ENCODE data around the gene SSH2. TPM values are rescaled to one million over a fixed set of nuclear protein-coding genes. Genes with fewer than 3 reads are reported as not detected.

SSH2 gene
- total RNA-seq, 2 donors from 2014 or later, result 43.6 to 62.2 TPM

DNA sequence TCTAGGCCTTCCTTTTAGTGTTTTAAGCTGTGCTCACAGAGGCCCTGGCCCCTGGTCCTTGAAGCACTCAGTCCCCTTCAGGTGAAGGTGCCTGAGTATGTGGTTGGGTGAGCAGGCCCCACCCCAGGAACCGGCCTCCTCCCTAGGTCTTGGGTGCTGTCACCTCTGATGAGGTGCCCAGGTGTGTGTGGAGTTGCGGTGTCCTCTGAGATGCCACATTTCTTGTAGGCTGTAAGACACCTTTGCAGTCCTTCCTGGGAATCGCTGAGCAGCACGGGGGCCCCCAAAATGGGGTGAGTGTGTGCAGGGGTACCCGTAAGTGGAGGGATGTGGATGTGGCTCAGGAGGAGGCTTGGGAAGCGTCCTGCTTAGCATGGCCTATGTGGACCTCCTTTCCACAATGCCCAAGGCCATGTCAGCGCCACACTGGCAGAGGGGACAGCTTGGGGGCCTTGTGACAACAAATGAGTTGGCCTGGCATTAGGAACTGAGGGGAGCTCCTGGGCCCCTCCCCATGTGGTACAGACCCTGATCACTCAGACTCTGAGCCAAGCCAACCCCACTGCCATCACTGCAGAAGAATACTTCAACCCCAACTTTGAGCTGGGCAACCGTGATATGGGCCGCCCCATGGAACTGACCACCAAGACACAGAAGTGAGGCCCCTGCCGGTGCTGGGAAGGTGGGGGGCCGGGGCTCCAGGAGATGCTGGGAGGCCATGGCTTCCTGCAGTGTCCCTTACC, 318.5 kb downstream of the SSH2 start:
- DNase-seq (ENCODE audit: low spot score in 2 of 2) (no peak), ATAC-seq (no peak)
- H3K27ac Mint-ChIP-seq, result no peak overlapping the region
- no peaks in the 10 kb centered on the region for H3K36me3 Mint-ChIP-seq
- no peaks in the 10 kb centered on the region for H3K9me3 Mint-ChIP-seq

DNA sequence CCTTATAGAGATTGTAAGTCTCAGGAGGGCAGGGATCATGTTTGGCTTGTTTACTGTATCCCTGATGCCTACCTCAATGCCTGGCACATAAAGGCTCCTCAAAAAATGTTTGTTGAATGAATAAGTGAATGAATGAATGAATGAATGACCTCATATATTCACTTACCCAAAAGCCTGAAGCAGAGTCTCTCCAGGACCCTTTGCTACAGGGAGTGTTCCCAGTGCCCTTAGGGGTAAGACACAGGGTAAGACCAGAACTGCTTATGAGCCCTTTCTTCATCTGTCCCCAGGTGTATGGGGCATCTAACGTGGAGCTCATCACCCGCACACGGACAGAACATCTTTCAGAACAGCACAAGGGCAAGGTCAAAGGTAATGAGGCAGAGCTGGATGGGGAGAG, 319.6 kb downstream of the SSH2 start:
- DNase-seq (ENCODE audit: low spot score in 2 of 2), result no peak
- Mint-ChIP-seq H3K36me3 (no peaks in the 10 kb centered on the region), H3K27ac (no peak overlapping the region), H3K9me3 (no peaks in the 10 kb centered on the region)
- ATAC-seq, result no peak

DNA sequence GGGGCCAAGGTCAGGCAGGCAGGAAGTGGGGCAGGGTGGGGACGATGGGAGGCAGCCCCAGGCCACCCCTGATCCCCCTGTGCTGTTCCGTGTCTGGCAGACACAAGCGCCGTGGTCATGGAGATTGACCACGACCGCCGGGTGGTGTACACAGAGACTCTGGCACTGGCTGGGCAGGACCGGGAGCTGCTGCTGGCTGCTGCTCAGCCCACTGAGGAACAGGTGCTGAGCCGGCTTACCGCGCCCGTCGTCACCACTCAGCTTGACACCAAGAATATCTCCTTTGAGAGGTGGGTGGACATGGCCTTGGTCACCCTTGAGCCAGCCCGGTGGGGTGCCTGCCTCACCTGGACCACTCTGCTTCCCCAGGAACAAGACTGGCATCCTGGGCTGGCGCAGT, 321.0 kb downstream of the SSH2 start:
- H3K36me3 Mint-ChIP-seq, result no peaks in the 10 kb centered on the region
- ATAC-seq (no peak), DNase-seq (ENCODE audit: low spot score in 2 of 2) (no peak)
- no peaks in the 10 kb centered on the region for H3K9me3 Mint-ChIP-seq
- H3K27ac Mint-ChIP-seq, result no peak overlapping the region

DNA sequence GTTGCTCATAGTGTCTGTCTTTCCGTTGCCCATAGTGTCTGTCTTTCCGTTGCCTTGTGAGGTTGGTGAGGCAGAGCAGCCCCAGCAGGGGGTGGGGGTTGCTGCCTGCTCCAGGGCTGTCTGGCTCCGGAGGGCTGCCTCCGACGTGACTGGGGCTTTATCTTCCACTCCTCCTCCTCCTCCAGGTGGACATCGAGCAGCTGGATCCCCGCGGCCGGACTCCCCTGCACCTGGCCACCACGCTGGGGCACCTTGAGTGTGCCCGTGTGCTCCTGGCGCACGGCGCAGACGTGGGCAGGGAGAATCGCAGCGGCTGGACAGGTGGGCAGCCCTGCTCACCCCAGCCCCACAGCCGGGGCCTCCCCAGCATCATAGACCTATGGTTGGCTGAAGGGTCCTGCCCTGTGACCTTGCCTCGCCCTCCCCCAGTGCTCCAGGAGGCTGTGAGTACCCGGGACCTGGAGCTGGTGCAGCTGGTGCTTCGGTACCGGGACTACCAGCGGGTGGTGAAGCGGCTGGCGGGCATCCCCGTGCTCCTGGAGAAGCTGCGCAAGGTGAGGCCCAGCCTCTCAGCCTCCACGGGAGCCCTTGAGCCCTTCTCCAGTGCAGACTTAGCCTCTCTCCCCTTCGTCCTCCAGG, 322.4 kb downstream of the SSH2 start:
- no peaks in the 10 kb centered on the region for H3K36me3 Mint-ChIP-seq
- no peak overlapping the region for H3K27ac Mint-ChIP-seq
- ATAC-seq, result no peak

DNA sequence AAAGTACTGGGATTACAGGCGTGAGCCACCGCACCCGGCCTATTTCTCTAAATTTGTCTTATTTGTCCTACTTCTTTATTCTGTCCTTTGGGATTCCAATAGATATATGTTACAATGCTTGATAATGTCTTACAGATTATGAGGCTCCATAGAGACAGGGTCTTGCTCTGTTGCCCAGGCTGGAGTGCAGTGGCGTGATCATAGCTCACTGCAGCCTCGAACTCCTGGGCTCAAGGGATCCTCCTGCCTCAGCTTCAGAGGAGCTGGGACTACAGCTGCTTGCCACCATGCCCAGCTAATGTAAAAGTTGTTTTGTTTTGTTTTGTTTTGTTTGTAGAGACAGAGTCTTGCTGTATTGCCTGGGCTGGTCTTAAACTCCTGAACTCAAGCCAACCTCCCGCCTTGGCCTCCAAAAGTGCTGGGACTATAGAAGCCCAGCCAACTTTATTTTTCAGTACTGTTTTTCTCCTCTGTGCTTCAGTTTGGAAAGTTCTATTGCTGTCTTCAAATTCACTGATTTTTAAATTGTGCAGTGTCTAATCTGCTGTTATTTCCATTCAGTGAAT, 326.8 kb downstream of the SSH2 start:
- H3K27ac Mint-ChIP-seq, result no peak overlapping the region

More for the DNA sequence above, 322.4 kb downstream of the SSH2 start:
- no peaks in the 10 kb centered on the region for H3K9me3 Mint-ChIP-seq
- DNase-seq (ENCODE audit: low spot score in 2 of 2), result no peak

DNA sequence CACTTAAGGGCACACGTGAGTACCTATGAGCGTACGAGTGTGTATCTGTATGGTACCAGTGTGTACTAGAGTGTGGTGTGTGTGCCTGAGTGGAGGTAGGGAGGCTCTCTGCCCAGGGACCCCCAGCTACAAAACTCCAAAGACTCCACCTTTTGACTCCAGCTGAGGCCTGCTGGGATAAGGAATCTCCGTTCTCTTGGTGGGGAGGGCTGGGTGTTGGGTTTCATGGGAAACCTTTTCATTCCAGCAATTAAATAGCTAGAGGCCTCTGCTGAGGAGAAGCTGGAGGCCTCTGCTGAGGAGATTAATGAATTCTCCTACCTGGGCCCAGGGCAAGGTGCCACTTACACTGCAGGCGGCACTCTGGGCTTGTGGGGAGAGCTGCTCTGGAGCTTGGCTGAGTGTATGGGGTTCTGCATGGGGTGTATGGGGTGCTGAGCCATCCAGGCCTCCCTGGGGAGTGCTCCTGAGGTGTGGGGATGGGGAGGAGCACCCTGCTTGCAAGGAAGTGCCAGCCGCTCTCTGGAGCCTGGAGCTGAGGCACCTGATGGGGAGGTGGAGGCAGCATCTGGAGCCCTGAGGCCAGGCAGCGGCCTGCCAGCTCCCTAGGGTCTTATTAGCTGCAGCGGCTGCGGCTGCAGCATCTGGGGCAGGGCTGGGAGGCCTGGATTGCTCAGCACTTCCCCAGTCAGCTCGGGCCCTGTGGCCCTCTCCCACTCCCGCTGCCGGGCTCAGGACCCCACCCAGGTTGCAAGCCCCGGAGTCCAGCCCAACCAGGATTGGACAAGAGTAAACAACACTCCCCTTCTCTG, 332.5 kb downstream of the SSH2 start:
- Mint-ChIP-seq H3K27ac (no peak overlapping the region), H3K36me3 (no peaks in the 10 kb centered on the region), H3K9me3 (no peaks in the 10 kb centered on the region)
- DNase-seq (ENCODE audit: low spot score in 2 of 2) (no peak), ATAC-seq (no peak)

More for the DNA sequence above, 326.8 kb downstream of the SSH2 start:
- DNase-seq (ENCODE audit: low spot score in 2 of 2) (no peak), ATAC-seq (no peak)
- Mint-ChIP-seq H3K9me3 (no peaks in the 10 kb centered on the region), H3K36me3 (no peaks in the 10 kb centered on the region)

DNA sequence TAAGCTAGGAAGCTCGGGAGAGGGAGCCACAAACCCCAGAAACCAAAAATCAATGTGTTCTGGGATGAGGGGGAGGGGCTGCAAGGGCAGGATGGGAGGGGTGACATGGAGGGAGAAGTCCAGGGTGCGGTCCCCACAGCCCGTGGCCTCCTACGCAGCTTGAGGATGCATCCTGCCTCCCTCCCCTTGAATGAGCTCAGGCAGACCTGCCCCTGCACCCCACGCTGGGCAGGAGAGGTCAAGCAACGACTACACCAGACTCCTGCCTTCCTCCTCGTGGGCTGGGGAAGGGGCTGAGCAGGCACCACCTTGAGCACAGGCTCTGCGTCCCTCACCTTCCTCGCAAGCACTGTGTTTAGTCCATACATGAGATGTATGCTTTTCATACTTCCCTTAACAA, 333.2 kb downstream of the SSH2 start:
- ATAC-seq (no peak), DNase-seq (ENCODE audit: low spot score in 2 of 2) (no peak)
- Mint-ChIP-seq H3K9me3 (no peaks in the 10 kb centered on the region), H3K27ac (no peak overlapping the region), H3K36me3 (no peaks in the 10 kb centered on the region)

DNA sequence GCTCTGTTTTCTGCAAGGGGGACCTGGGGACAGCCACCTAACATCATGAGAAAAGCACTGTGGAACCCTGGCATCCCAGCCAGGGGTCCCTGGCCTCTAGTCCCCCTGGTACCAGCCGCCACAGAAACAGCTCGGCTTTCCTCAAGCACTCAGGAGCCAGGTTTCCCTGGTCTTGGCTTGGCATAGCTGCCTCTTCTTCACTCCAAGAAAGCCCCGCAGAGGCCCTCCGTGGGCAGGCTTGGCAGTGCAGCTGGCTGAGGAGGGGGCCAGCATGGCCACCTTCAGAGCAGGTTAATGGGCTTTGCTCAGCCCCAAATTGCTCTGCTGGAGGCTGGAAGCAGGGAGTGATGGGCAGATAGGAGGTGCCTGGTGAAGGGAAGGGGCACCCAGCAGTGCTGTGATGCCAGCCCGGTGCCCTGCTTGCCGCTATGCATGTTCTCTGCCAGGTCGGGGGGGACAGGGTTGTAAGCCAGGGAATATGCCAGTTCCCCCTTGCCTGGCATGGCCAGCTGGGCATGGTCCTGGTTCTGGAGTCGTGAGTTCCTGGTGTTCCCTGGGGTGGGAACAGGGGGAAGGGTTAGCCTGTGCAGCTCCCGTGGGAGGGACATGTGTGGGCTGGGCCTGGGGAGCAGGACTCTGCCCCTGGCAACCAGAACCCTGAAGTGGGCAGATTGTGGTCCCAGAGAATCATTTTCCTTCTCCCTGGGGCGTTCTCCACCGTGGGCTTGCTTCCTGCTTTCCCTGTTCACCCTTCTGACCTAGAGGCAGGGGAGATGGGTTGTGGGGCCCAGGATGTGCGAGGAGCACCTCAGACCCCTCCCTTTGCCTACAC, 333.9 kb downstream of the SSH2 start:
- DNase-seq (ENCODE audit: low spot score in 2 of 2) (no peak), ATAC-seq (no peak)
- H3K36me3 Mint-ChIP-seq, result no peaks in the 10 kb centered on the region
- no peaks in the 10 kb centered on the region for H3K9me3 Mint-ChIP-seq
- no peak overlapping the region for H3K27ac Mint-ChIP-seq

DNA sequence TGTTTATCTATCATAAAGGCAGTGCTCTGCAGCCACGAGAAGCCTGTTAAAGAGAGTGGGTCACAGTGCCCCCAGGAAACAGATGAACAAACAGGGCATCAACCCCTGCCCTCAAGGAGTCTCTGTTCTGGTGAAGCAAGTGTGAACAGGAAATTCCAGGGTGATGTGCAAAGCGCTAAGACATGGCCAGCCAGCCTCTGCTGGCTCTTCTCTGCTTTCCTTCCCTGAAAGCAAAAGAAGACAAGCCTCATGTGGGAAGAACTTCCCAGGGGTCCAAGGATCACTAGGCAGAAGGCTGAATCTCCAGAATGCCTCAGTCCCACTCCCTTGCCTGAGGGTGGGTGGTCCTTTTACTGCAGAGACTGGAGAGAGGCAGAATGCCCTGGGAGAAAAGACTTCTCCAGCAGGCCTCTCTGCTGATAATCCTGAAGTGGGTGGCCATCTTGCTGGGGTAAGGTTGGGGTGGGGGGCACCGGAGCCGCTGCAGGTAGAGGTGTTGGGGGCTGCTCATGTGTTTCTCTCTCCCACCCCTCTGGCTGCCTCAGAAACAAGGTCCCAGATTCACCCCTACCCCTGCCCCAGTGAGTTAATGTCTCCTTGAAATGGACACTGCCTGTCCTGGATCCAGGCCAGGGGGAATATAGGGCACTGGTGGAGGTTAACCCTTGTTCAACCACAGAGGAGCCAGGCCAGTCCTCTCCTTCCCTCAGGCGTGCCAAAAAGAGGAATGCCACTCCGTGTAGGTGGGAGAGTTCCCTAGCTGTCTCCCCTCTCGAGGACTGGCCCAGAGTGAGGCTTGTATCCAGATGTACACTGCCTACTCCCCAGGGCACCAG, 334.7 kb downstream of the SSH2 start:
- DNase-seq (ENCODE audit: low spot score in 2 of 2) (no peak), ATAC-seq (no peak)
- Mint-ChIP-seq H3K9me3 (no peaks in the 10 kb centered on the region), H3K36me3 (no peaks in the 10 kb centered on the region), H3K27ac (no peak overlapping the region)

DNA sequence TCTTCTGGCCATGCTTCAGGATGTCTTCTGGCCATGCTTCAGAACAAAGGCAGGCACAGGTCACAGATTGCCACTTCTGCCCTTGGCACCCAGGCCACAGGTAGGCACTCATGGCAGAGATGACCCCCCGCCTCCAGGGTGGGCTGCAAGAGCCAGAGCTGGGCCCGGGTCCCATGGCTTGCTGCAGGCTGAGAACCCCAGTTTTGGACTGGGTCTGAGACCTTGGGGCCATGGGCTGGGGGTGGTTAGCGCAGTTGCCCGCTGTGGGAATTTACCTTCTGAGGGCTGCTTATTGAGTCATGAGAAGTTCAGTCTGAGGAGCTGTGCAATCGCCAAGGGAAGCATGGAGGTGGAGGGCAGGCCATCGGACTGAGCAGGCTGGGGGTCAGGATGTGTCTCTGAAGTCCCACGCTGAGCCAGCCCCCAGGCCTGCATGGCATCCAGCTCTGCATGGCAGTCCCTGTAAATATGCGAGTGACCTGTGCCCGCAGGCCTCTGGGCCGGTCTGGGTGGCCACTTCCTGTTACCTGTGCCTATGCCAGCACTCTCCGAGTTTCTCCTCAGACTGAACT, 335.4 kb downstream of the SSH2 start:
- no peaks in the 10 kb centered on the region for H3K36me3 Mint-ChIP-seq
- ATAC-seq, result no peak
- H3K27ac Mint-ChIP-seq, result no peak overlapping the region
- DNase-seq (ENCODE audit: low spot score in 2 of 2), result no peak
- no peaks in the 10 kb centered on the region for H3K9me3 Mint-ChIP-seq

DNA sequence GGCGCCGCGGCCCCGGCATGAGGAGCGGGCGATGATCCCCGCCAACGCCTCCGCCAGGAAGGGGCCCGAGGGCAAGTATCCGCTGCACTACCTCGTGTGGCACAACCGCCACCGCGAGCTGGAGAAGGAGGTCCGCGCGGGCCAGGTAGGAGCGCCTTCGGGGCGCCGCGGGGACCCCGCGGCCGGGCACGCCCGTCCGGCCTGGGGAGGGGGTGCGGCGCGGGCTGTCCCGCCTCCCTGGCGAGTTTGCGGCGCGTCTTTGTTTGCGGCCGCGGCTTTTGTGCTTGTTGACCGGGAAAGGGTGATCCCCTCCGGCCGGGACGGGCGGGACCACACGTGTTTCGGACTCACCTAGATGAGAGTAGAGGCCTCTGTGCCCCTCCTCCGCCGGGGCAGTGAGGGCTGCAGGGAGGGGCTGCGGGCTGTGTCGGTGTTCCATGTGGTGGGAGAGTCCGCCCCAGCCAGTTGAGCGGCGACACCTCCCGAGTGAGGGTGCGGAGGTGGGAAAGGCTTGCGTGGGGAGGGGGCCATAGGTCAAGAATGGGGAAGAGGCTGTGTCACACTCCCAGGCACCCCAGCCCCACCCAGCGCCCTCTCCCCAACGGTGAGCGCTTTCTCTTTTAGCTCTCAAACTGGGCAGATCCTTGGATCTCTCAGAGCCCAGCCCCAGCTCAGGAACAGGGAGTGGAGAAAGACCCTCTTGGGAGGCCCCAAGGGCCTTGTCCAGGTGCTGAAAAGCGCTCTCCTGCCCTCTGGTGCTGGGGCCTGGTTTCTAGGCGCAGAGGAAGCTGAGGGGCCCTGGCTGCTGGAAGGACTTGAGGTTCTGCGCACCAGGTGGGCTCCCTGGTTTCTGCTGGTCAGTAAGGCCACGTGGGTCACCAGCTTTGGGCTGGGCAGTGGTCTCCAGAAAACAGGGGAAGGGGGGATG, 336.2 kb downstream of the SSH2 start:
- Mint-ChIP-seq H3K27ac (peak overlapping the region in 1 of 2 donors; percentile 29), H3K36me3 (no peaks in the 10 kb centered on the region), H3K9me3 (no peaks in the 10 kb centered on the region)
- ATAC-seq (peak in 1 of 2 donors; percentile 4), DNase-seq (ENCODE audit: low spot score in 2 of 2) (peak in 1 of 2 donors; percentile 45)

DNA sequence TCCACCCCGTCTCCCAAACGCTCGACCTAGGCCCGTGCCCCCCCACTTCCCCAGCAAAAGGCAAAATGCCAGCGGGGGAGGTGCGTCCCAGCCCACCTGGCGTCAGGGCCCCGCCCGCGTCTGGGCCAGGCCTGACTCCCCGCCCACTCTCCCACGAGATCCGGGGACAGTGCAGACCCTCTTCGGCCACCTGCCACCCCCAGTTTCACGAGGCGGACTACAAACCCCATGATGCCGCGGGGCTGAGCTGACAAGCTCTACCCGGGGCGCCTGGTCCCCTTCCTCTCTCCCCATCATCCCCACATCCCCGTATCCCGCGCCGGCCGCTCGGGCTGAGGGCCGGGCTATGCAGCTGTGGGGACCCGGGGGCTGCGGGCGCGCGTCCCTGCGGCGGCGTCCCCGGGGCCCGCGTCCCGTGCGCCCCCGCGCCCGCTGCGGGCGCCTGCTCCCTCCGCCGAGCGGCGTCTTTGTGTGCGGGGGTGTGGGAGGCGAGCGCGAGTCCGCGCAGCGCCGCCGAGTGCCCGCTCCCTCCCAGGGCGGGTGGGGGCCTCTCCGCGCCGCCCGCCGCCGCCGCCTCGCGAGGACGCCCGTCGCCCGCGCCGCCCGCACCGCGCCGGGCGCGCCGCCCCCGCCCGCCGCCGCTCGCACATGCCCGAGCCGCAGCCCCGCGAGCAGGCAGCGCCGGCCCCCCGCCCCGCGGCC, 337.0 kb downstream of the SSH2 start, which contains the start of gene ANKRD13B:
ANKRD13B (plus strand) TSS at position 283 of the 702 bp plus-strand sequence. CDS start 490 bp downstream, outside the sequence.
- no peaks in the 10 kb centered on the region for H3K9me3 Mint-ChIP-seq

DNA sequence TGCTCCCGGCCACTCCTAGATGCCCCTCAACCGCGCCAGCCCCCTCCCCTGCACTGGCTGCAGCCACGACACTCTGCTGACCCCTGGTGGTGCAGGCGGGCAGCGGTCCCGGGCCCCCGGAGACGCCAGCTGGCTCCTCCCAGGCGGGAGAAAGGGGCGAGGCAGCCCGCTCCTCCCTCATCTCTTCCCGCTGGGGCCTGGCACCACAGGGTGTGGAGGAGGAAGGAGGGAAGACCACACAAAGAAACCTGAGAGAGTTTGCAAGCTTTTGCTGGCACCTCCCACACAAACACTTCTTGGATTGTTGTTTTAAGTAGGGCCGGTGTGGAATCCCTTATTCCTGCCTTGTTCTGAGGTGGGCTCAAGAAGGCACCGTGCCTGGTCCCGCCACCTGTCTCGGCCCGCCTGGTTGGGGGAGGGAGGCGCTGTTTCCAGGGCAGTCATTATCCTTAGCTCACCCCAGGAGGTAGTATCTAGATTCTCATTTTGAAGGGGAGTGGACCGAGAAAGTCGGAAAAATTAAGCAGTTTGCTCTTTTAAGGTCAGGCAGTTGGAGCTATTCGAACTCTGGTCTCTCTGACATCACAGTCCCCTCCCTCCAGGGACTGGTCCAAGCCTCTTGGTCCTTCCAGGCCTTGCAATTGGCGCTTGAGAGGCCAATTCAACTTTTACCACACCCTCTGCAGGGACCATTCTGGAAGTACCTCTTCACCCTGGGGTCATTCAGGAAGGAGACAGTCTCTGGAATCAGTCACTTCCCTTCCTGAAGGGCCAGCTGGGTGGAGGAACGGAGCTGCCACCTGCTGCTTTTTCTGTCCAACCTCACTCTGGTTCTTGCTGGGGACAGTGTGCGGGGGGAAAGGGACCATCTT, 338.1 kb downstream of the SSH2 start:
- H3K9me3 Mint-ChIP-seq, result no peaks in the 10 kb centered on the region
- peak overlapping the region in 1 of 2 donors; percentile 44 for H3K27ac Mint-ChIP-seq
- ATAC-seq (peak; percentile 44 to 60), DNase-seq (ENCODE audit: low spot score in 2 of 2) (peak; percentile 82 to 94)
- peaks cover 7 to 10% of the 10 kb centered on the region in 2 donors for H3K36me3 Mint-ChIP-seq

More for the DNA sequence above, 337.0 kb downstream of the SSH2 start, which contains the start of gene ANKRD13B:
- Mint-ChIP-seq H3K36me3 (peaks cover 6 to 7% of the 10 kb centered on the region in 2 donors), H3K27ac (peak within 1 kb of the TSS in 1 of 2 donors; percentile 29)
- ATAC-seq (peak in 1 of 2 donors; percentile 16), DNase-seq (ENCODE audit: low spot score in 2 of 2) (peak in 1 of 2 donors; percentile 57)
